HAP-1 (cell line): ENCODE data around the gene CASP7.

Experiments used
- DNase-seq, 2 experiments: peaks; one replicate each; pipeline ENCODE4 v3.0.0-alpha.2; 2016 to 2020; ENCODE audit warnings: low spot score in 2 of 2
- H3K27me3 ChIP-seq: fragments of 250-450 bp; sonication (Bioruptor Pico); 2 replicates; pipeline ENCODE4 v1.5.1; 2020; ENCODE audit warnings: low read depth, mild to moderate bottlenecking, moderate library complexity
- H3K36me3 ChIP-seq: fragments of 250-450 bp; sonication (Bioruptor Pico); replicated peaks from 2 replicates; pipeline ENCODE4 v1.5.1; 2020; ENCODE audit warnings: mild to moderate bottlenecking
- H3K4me1 ChIP-seq: fragments of 250-450 bp; sonication (Bioruptor Pico); 2 replicates; pipeline ENCODE4 v1.5.1; 2020; ENCODE audit warnings: mild to moderate bottlenecking
- H3K4me3 ChIP-seq: fragments of 250-450 bp; sonication (Bioruptor Pico); 2 replicates; pipeline ENCODE4 v1.5.1; 2020; ENCODE audit warnings: mild to moderate bottlenecking, moderate library complexity
- H3K9me3 ChIP-seq: fragments of 250-450 bp; sonication (Bioruptor Pico); 2 replicates; pipeline ENCODE4 v1.5.1; 2020; ENCODE audit warnings: mild to moderate bottlenecking, moderate library complexity
- in situ Hi-C: fragments of 300-500 bp; cut with MboI; formaldehyde crosslinking; loops from 3 replicates; pipeline ENCODE4 v1.14.3; 2020; ENCODE audit warnings: low sequenced_read_pairs, inconsistent platforms, mixed read lengths

Gene CASP7

GRCh38 chr10:113709221-113709838 lies 29.6 kb downstream of the CASP7 start:
- Histone ChIP-seq H3K4me3 (no peak overlapping the region), H3K9me3 (no peaks in the 10 kb centered on the region), H3K36me3 (no peaks in the 10 kb centered on the region; the same call in 1 of the 2 replicates), H3K4me1 (no peaks in the 10 kb centered on the region), H3K27me3 (no peaks in the 10 kb centered on the region)
- no peak for DNase-seq
- in situ Hi-C loops, result loop anchor here (5.0 kb wide), 1 partner anchor 393 kb away; no protein-coding TSS in a partner anchor

DNA sequence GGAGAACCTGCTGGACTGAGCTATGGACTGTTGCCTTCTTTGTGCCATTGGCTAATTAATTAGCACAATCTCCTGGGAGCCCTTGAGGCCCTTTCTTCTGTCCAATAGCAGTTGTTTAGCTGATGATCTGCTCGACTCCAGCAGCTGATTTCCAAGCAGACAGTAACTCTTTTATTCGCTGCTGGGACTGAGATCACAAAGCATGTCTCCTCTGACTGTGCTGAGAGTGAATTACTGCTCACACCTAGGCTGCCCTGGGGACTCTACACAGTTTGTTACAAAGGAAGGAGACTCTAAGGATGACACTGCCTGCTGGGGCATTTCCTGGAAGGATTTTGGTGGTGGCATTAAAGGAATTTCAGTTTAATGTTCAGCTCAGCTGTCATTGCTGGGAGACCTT lies 31.4 kb downstream of the CASP7 start:
- Histone ChIP-seq H3K36me3 (no peaks in the 10 kb centered on the region; the same call in 1 of the 2 replicates), H3K27me3 (no peaks in the 10 kb centered on the region), H3K4me1 (no peaks in the 10 kb centered on the region), H3K4me3 (no peak overlapping the region), H3K9me3 (no peaks in the 10 kb centered on the region)
- in situ Hi-C loops, result no loop called here
- DNase-seq, result no peak

DNA sequence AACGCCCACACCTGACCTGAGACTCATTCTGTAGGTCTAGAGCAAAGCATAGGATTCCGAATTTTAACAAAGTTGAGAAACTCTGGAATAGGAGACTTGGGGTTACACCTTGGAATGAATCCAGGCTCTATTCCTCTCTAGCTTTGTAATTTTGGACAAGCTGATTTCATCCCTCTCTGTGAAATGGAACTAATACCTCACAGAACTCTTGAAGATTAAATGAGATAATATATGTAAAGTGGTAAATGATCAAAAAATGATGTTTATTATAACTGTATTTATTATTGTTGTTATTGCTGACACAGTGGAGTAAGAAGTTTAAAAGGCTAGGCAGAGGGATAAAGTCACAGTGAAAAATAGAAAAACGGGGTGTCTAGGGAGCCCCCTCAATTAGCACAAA lies 32.3 kb downstream of the CASP7 start:
- H3K4me1 ChIP-seq, result no peaks in the 10 kb centered on the region
- no peaks in the 10 kb centered on the region for H3K9me3 ChIP-seq
- H3K36me3 ChIP-seq, result no peaks in the 10 kb centered on the region; the same call in 1 of the 2 replicates
- no peak overlapping the region for H3K4me3 ChIP-seq
- H3K27me3 ChIP-seq, result no peaks in the 10 kb centered on the region
- DNase-seq, result no peak
- in situ Hi-C loops, result no loop called here

GRCh38 chr10:113712755-113713639 lies 33.3 kb downstream of the CASP7 start:
- Histone ChIP-seq H3K4me3 (no peak overlapping the region), H3K27me3 (no peaks in the 10 kb centered on the region), H3K36me3 (no peaks in the 10 kb centered on the region; the same call in 1 of the 2 replicates), H3K4me1 (no peaks in the 10 kb centered on the region), H3K9me3 (no peaks in the 10 kb centered on the region)
- no peak for DNase-seq
- in situ Hi-C loops, result no loop called here

DNA sequence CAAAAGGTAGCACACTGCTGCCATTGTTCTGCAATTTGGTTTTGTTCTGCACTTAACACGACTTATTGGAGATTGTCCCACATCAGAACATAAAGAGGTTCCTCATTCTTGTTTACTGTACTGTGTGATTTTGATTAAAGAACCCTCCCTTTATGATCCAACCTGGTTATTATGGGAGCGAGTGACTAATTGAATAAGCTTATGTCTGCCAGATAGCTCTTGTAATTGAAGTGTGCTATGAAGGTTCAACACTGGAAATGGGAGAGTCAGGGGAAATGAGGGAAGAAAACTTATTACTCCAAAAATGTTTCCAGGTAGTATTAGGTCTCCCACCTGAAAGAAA lies 33.9 kb downstream of the CASP7 start:
- in situ Hi-C loops, result no loop called here
- H3K36me3 ChIP-seq, result no peaks in the 10 kb centered on the region; the same call in 1 of the 2 replicates

DNA sequence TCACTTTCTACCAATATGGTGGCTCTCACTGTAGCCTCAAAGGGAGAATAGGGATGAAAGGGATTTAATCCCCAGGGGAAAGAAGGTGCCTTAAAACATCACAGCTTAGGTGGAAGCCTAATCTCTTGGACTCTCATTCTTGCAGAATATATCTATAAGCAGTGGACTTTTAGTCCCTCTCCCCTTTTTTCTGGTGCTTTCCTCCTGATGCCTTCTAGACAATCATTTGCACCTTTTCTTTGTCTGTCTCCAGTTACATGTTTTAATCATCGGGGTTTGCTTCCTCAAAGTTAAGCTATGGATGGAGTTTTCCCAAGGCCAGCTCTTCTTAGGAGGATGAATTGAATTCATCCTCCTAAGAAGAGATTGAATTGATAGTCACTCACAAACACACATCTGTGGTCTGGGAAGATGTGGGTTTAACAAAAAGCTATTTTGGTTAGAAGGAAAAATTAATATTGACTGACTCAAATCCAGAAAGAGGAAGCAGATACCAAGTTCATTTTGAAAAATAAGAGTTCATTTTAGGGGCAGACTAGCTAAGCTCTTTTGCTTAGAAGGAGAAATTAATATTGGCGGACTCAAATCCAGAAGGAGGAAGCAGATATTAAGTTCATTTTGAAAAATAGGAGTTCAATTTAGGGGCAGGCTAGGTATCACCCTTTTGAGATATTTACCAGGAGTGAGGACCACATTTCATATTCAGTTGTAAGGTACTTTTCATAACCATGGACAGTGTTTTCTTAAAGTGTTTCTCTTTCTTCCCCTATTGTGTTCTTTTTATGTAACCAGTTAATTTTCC lies 36.6 kb downstream of the CASP7 start:
- Histone ChIP-seq H3K4me3 (no peak overlapping the region), H3K27me3 (no peaks in the 10 kb centered on the region), H3K9me3 (no peaks in the 10 kb centered on the region), H3K4me1 (peaks cover 13% of the 10 kb centered on the region), H3K36me3 (no peaks in the 10 kb centered on the region)
- in situ Hi-C loops, result no loop called here
- DNase-seq, result no peak

More for the DNA sequence above, 33.9 kb downstream of the CASP7 start:
- Histone ChIP-seq H3K9me3 (no peaks in the 10 kb centered on the region), H3K27me3 (no peaks in the 10 kb centered on the region), H3K4me3 (no peak overlapping the region), H3K4me1 (no peaks in the 10 kb centered on the region)
- DNase-seq, result no peak

DNA sequence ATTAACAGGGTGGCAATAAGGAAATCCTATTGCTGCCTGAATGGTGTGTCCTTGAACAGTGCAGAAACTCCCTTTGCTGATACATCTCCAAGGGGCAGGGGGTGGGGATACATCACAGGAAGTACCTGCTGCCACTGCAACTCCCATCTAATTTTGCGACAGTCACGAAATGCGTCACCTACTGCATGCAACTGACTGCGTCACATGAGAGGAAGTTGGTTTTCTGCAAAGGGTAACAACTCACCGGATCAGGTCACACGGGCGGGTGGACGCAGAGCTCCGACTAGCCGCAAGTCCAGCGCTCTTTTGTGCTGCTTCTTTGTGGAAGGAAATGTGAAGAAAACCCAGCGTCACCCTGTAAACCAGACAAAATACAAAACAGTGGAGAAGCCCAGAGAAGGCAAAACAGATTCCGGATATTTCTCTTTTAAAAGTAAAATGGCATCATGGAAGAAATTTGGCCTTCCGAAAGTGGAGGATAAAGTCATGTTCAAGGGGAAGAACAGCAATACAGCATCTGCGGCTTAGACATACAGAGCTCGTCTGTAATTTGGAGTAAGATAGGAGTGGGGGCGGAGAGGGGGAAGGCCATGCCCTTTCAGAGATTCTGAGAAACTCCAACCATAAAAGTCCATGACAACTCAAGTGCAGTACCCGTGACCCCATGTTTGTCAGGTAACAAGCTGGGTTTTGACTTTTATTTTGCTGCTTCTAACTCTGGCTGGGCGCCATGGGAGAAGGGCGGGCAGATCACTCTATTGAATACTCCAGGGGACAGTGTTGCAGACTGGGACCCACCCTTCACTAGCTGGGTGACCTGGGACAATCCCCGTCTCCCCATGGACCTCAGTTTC lies 39.5 kb downstream of the CASP7 start:
- Histone ChIP-seq H3K4me3 (no peak overlapping the region), H3K4me1 (peaks cover 13% of the 10 kb centered on the region), H3K36me3 (peaks cover 3% of the 10 kb centered on the region; the same call in 1 of the 2 replicates), H3K27me3 (no peaks in the 10 kb centered on the region), H3K9me3 (no peaks in the 10 kb centered on the region)
- in situ Hi-C loops, result no loop called here
- no peak for DNase-seq

GRCh38 chr10:113720386-113720785 lies 40.7 kb downstream of the CASP7 start:
- peak; percentile 80 to 94 for DNase-seq
- Histone ChIP-seq H3K27me3 (no peaks in the 10 kb centered on the region), H3K36me3 (peaks cover 3% of the 10 kb centered on the region; the same call in 1 of the 2 replicates), H3K4me3 (no peak overlapping the region), H3K9me3 (no peaks in the 10 kb centered on the region), H3K4me1 (peaks cover 13% of the 10 kb centered on the region)
- in situ Hi-C loops, result no loop called here

DNA sequence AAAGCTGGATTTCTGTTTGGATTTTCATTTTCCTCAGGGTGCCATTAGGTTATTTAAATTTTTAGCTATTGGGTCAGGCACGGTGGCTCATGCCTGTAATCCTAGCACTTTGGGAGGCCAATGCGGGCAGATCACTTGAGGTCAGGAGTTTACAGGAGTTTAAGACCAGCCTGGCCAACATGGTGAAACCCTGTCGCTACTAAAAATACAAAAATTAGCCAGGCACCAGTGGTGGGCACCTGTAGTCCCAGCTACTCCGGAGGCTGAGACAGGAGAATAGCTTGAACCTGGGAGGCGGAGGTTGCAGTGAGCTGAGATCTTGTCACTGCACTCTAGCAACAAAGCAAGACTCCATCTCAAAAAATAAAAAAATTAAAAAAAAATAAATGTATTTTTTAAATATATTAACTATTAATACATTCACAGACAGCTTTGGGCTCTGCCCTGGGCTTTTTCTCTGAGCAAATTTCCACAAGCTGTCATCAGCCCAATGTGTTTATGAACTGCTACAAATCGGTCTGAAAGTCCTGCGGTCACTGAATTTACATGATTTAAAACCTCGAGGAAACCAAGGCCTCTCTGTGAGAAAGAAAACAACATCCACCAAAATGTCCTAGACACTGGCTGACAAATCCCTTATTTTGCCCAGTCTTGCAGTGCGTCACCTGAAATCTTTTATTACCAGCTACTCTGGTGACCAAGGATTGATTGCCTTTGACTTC lies 52.6 kb downstream of the CASP7 start:
- peaks cover 25% of the 10 kb centered on the region for H3K4me1 ChIP-seq
- in situ Hi-C loops, result no loop called here
- no peaks in the 10 kb centered on the region for H3K9me3 ChIP-seq
- H3K27me3 ChIP-seq, result no peaks in the 10 kb centered on the region
- no peak overlapping the region for H3K4me3 ChIP-seq
- DNase-seq, result no peak
- H3K36me3 ChIP-seq, result peaks cover under 1% of the 10 kb centered on the region; the same call in 1 of the 2 replicates

DNA sequence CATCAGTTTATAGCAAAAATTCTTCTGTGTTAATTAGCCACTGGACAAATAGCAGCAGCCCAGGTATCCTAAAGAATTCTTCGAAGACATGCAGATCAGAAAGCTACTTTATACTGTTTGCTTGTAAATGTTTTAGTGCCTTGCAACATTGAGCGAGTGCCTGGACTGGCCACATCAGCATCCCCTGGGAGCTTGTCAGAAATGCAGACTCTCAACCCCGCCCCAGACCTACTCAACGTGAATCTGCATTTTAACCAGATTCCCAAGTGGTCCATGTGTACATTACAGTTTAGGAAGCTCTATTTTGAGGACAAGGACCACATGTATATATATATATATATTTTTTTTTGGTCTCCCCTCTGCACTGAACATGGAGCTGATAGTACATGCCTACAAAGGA lies 53.3 kb downstream of the CASP7 start:
- Histone ChIP-seq H3K4me1 (peaks cover 25% of the 10 kb centered on the region), H3K36me3 (no peaks in the 10 kb centered on the region; the same call in 1 of the 2 replicates), H3K4me3 (no peak overlapping the region), H3K9me3 (no peaks in the 10 kb centered on the region), H3K27me3 (no peaks in the 10 kb centered on the region)
- peak; percentile 61 to 63 for DNase-seq
- in situ Hi-C loops, result no loop called here

DNA sequence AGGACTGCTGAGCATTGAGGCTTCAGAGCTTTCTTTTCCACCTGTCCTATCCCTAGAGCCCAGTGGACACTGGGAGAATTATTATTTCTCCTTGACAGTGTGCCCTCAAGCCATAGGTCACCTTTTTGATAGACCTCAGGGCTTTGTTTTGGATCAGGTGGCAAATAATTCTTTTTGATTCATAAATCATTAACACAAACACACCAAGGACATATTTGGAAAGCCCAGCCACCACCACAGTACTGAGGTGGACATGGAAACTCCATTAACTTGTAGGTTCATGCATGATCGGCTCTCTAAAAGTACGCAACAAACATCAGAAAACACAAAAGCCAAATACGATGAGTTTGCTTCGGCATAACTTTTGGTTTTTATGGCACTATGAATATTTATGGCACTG lies 53.9 kb downstream of the CASP7 start:
- peak in 1 of 2 experiments; percentile 21 for DNase-seq
- no peaks in the 10 kb centered on the region; the same call in 1 of the 2 replicates for H3K36me3 ChIP-seq
- no peaks in the 10 kb centered on the region for H3K27me3 ChIP-seq
- H3K9me3 ChIP-seq, result no peaks in the 10 kb centered on the region
- in situ Hi-C loops, result no loop called here
- H3K4me1 ChIP-seq, result peaks cover 25% of the 10 kb centered on the region
- H3K4me3 ChIP-seq, result no peak overlapping the region

GRCh38 chr10:113735913-113736312 lies 56.2 kb downstream of the CASP7 start:
- in situ Hi-C loops, result no loop called here
- Histone ChIP-seq H3K36me3 (no peaks in the 10 kb centered on the region; the same call in 1 of the 2 replicates), H3K9me3 (no peaks in the 10 kb centered on the region), H3K27me3 (no peaks in the 10 kb centered on the region), H3K4me3 (no peak overlapping the region), H3K4me1 (peaks cover 25% of the 10 kb centered on the region)
- DNase-seq, result no peak
